Measurements from ENCODE around the gene DOK7.

The DOK7 gene

DNA sequence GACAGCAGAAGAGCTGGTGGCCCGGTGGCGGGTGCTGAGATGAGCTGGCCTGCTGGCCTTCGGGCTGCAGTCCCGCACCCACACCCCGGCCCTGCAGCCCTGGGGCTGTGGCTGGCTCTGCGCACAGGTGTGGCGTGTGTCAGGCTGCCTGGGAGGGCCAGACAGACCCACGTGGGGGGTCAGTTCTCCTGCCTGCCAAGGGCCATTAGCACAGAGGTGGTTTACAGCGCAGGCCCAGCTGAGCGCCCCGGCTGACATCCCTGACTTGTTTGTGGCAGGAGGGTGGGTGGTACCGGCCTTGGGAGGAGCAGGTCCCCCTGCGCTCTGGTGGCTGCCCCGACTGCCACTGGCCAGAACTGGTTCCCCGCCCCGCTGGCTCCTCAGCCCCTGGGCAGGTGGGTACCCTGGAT lies 30.7 kb upstream of the DOK7 start:
- WGBS (ENCODE audit: extremely low coverage, insufficient coverage, insufficient read length), result no CpG with 5 or more reads among the region's 16 CpGs
- no peak overlapping the region for H4K8ac ChIP-seq (ENCODE audit: low read depth, low read length)

DNA sequence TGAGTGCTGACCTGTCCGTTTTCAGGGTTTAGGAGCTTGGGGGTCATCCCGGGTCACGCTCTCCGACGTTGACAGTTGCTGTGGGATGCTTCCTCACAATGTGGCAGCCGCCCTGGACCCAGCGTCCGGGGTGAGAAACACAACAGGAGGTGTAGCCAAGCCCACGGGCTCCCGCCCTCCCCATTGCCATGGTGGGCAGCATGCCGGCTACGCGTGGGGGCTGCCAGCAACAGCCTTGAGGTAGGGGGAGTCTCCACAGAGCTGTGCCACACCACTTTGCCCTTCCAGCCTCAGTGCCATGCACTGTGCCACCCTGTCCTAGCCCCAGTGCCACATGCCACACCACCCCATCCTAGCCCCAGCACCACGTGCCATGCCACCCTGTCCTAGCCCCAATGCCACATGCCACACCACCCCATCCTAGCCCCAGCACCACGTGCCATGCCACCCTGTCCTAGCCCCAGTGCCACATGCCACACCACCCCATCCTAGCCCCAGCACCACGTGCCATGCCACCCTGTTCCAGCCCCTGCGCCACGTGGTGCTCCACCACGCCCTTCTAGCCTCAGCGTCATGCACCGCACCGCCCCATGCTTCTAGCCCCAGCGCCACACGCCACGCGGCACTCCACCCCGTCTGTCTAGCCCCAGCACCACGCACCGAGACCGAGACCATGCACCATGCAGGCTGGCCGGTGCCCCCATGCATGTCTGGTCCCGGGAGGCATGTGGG lies 29.8 kb upstream of the DOK7 start:
- no peak overlapping the region for H2AK5ac ChIP-seq (ENCODE audit: low read length)
- no peak overlapping the region for H3K9ac ChIP-seq (ENCODE audit: low read length)
- H3K36me3 ChIP-seq (ENCODE audit: control insufficient read depth in 1 of 2, insufficient read depth in 2 of 2, low read length in 2 of 2), result peaks cover 14 to 15% of the 10 kb centered on the region in 2 experiments
- H3K4ac ChIP-seq (ENCODE audit: low read depth, low read length), result no peak overlapping the region
- no peak for DNase-seq
- H2AFZ ChIP-seq (ENCODE audit: insufficient read depth, low read length, poor library complexity), result no peak overlapping the region
- no peak overlapping the region for H3K18ac ChIP-seq (ENCODE audit: low read length)
- no peaks in the 10 kb centered on the region for H3K79me2 ChIP-seq (ENCODE audit: control insufficient read depth, insufficient read depth, low read length, poor library complexity)
- H4K12ac ChIP-seq (ENCODE audit: low read depth, low read length), result no peak overlapping the region
- no CpG with 5 or more reads among the region's 32 CpGs for WGBS (ENCODE audit: extremely low coverage, insufficient coverage, insufficient read length)
- H3K4me1 ChIP-seq (ENCODE audit: control insufficient read depth in 1 of 2, insufficient read depth in 2 of 2, low read length in 2 of 2), result no peaks in the 10 kb centered on the region
- no peak overlapping the region for H4K91ac ChIP-seq (ENCODE audit: low read depth, low read length)
- no peak overlapping the region for H3K23ac ChIP-seq (ENCODE audit: low read length)
- no peak overlapping the region for H3K14ac ChIP-seq (ENCODE audit: low read length)
- peaks cover 2% of the 10 kb centered on the region for H3K9me3 ChIP-seq (ENCODE audit: insufficient read depth, low read depth, low read length)
- no peak overlapping the region for H2BK12ac ChIP-seq (ENCODE audit: low read length)
- no peak overlapping the region for H3K4me3 ChIP-seq (ENCODE audit: low read depth, low read length)
- H3K4me2 ChIP-seq (ENCODE audit: low read length), result no peak overlapping the region
- no peak overlapping the region for H2BK120ac ChIP-seq (ENCODE audit: insufficient read depth, low read length, poor library complexity)
- H2BK5ac ChIP-seq (ENCODE audit: low read depth, low read length, poor library complexity), result no peak overlapping the region
- no peaks in the 10 kb centered on the region for H3K27me3 ChIP-seq (ENCODE audit: insufficient read depth, low read length)
- H3K27ac ChIP-seq (ENCODE audit: low read depth, low read length), result no peak overlapping the region
- H3K79me1 ChIP-seq (ENCODE audit: low read length), result no peaks in the 10 kb centered on the region
- no peak overlapping the region for H4K8ac ChIP-seq (ENCODE audit: low read depth, low read length)

More for the DNA sequence above, 30.7 kb upstream of the DOK7 start:
- Histone ChIP-seq H3K27ac (ENCODE audit: low read depth, low read length) (no peak overlapping the region), H2BK5ac (ENCODE audit: low read depth, low read length, poor library complexity) (no peak overlapping the region), H2BK120ac (ENCODE audit: insufficient read depth, low read length, poor library complexity) (no peak overlapping the region), H3K79me2 (ENCODE audit: control insufficient read depth, insufficient read depth, low read length, poor library complexity) (no peaks in the 10 kb centered on the region), H3K18ac (ENCODE audit: low read length) (no peak overlapping the region), H4K91ac (ENCODE audit: low read depth, low read length) (no peak overlapping the region), H2AFZ (ENCODE audit: insufficient read depth, low read length, poor library complexity) (no peak overlapping the region), H3K36me3 (ENCODE audit: control insufficient read depth in 1 of 2, insufficient read depth in 2 of 2, low read length in 2 of 2) (peaks cover 14 to 15% of the 10 kb centered on the region in 2 experiments), H3K9me3 (ENCODE audit: insufficient read depth, low read depth, low read length) (peaks cover 2% of the 10 kb centered on the region), H3K4me2 (ENCODE audit: low read length) (no peak overlapping the region), H3K27me3 (ENCODE audit: insufficient read depth, low read length) (no peaks in the 10 kb centered on the region), H2AK5ac (ENCODE audit: low read length) (no peak overlapping the region), H3K14ac (ENCODE audit: low read length) (no peak overlapping the region), H3K4ac (ENCODE audit: low read depth, low read length) (no peak overlapping the region), H3K4me1 (ENCODE audit: control insufficient read depth in 1 of 2, insufficient read depth in 2 of 2, low read length in 2 of 2) (no peaks in the 10 kb centered on the region), H4K12ac (ENCODE audit: low read depth, low read length) (no peak overlapping the region), H3K79me1 (ENCODE audit: low read length) (no peaks in the 10 kb centered on the region), H3K23ac (ENCODE audit: low read length) (no peak overlapping the region), H3K4me3 (ENCODE audit: low read depth, low read length) (no peak overlapping the region), H2BK12ac (ENCODE audit: low read length) (no peak overlapping the region), H3K9ac (ENCODE audit: low read length) (no peak overlapping the region)
- no peak for DNase-seq

DNA sequence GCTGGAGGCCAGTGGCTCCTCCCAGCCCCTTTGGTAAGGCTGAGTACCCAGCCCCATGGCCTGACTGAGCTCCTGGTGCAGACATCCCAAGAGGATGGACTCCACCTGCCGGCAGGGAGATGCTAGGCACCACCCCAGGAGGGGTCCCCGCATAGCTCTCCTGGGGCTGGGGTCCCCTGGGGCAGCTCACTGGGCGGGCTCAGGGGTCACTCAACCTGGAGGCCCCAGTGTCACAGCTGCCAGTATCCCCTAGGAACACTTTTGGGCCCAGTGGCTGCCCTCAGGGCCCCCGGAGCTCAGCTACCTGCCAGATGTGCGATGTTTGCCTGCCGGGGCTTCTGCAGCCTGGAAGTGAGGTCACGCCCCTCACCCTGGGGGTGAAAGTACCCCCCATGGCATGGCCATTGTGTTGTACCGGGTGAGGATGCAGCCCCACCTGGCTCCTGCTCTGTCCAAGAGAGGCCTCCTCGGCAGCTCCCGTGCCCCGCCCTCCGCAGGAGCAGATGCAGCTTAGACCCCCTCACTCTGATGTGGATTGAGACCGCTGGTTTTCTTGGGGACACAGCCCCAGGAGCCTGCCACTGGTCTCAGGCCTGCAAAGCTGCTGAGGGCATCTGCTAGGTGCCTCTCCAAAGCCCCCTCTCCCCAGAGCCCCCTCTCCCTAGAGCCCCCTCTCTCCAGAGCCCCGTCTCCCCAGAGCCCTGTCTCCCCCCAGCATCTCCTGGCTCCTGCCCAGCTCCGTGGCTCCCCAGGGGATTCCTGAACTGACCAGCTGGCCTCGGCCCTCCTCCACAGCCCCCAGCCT lies 28.0 kb upstream of the DOK7 start:
- Histone ChIP-seq H3K36me3 (ENCODE audit: control insufficient read depth in 1 of 2, insufficient read depth in 2 of 2, low read length in 2 of 2) (peaks cover 9 to 12% of the 10 kb centered on the region in 2 experiments), H3K27me3 (ENCODE audit: insufficient read depth, low read length) (no peaks in the 10 kb centered on the region), H3K23ac (ENCODE audit: low read length) (no peak overlapping the region), H3K18ac (ENCODE audit: low read length) (no peak overlapping the region), H3K4me3 (ENCODE audit: low read depth, low read length) (no peak overlapping the region), H3K4me2 (ENCODE audit: low read length) (no peak overlapping the region), H3K14ac (ENCODE audit: low read length) (no peak overlapping the region), H3K9me3 (ENCODE audit: insufficient read depth, low read depth, low read length) (no peaks in the 10 kb centered on the region), H2BK120ac (ENCODE audit: insufficient read depth, low read length, poor library complexity) (no peak overlapping the region), H2AFZ (ENCODE audit: insufficient read depth, low read length, poor library complexity) (no peak overlapping the region), H3K27ac (ENCODE audit: low read depth, low read length) (no peak overlapping the region), H3K9ac (ENCODE audit: low read length) (no peak overlapping the region), H3K79me2 (ENCODE audit: control insufficient read depth, insufficient read depth, low read length, poor library complexity) (no peaks in the 10 kb centered on the region), H3K4me1 (ENCODE audit: control insufficient read depth in 1 of 2, insufficient read depth in 2 of 2, low read length in 2 of 2) (no peaks in the 10 kb centered on the region), H4K91ac (ENCODE audit: low read depth, low read length) (no peak overlapping the region), H2BK5ac (ENCODE audit: low read depth, low read length, poor library complexity) (no peak overlapping the region), H4K12ac (ENCODE audit: low read depth, low read length) (no peak overlapping the region), H3K79me1 (ENCODE audit: low read length) (no peaks in the 10 kb centered on the region), H2AK5ac (ENCODE audit: low read length) (no peak overlapping the region), H4K8ac (ENCODE audit: low read depth, low read length) (no peak overlapping the region), H2BK12ac (ENCODE audit: low read length) (no peak overlapping the region), H3K4ac (ENCODE audit: low read depth, low read length) (no peak overlapping the region)
- no CpG with 5 or more reads among the region's 16 CpGs for WGBS (ENCODE audit: extremely low coverage, insufficient coverage, insufficient read length)
- no peak for DNase-seq

- no peak for DNase-seq
- Histone ChIP-seq H3K36me3 (ENCODE audit: control insufficient read depth in 1 of 2, insufficient read depth in 2 of 2, low read length in 2 of 2) (peaks cover 9 to 12% of the 10 kb centered on the region in 2 experiments), H3K79me1 (ENCODE audit: low read length) (no peaks in the 10 kb centered on the region), H3K14ac (ENCODE audit: low read length) (no peak overlapping the region), H2BK5ac (ENCODE audit: low read depth, low read length, poor library complexity) (no peak overlapping the region), H3K4me3 (ENCODE audit: low read depth, low read length) (no peak overlapping the region), H4K12ac (ENCODE audit: low read depth, low read length) (no peak overlapping the region), H3K9ac (ENCODE audit: low read length) (no peak overlapping the region), H3K27me3 (ENCODE audit: insufficient read depth, low read length) (no peaks in the 10 kb centered on the region), H3K18ac (ENCODE audit: low read length) (no peak overlapping the region), H2BK12ac (ENCODE audit: low read length) (no peak overlapping the region), H2AK5ac (ENCODE audit: low read length) (no peak overlapping the region), H4K91ac (ENCODE audit: low read depth, low read length) (no peak overlapping the region), H3K27ac (ENCODE audit: low read depth, low read length) (no peak overlapping the region), H2BK120ac (ENCODE audit: insufficient read depth, low read length, poor library complexity) (no peak overlapping the region), H3K23ac (ENCODE audit: low read length) (no peak overlapping the region), H2AFZ (ENCODE audit: insufficient read depth, low read length, poor library complexity) (no peak overlapping the region), H3K79me2 (ENCODE audit: control insufficient read depth, insufficient read depth, low read length, poor library complexity) (no peaks in the 10 kb centered on the region), H3K4ac (ENCODE audit: low read depth, low read length) (no peak overlapping the region), H4K8ac (ENCODE audit: low read depth, low read length) (no peak overlapping the region), H3K9me3 (ENCODE audit: insufficient read depth, low read depth, low read length) (no peaks in the 10 kb centered on the region), H3K4me2 (ENCODE audit: low read length) (no peak overlapping the region), H3K4me1 (ENCODE audit: control insufficient read depth in 1 of 2, insufficient read depth in 2 of 2, low read length in 2 of 2) (no peaks in the 10 kb centered on the region)
- no CpG with 5 or more reads among the region's 4 CpGs for WGBS (ENCODE audit: extremely low coverage, insufficient coverage, insufficient read length)
These were observed 27.5 kb upstream of the DOK7 start for GRCh38 chr4:3435686-3435956.
